HL-60 (cell line): Measurements from ENCODE around the gene TDRD12.
"Not testable (repeated sequence)": the region's sequence is repeated elsewhere in the genome, so short reads cannot be mapped to it uniquely, and the experiment has no call there.

Source experiments
- DNase-seq, 2 experiments: peaks; one replicate each; pipeline ENCODE4 v3.0.0-alpha.2; 2010 to 2020; ENCODE audit warnings: low read depth in 1 of 2, low spot score in 1 of 2
- H3K27ac ChIP-seq: fragments of 250-450 bp; sonication (Bioruptor Pico); replicated peaks from 2 replicates; pipeline ENCODE4 v1.5.1; 2020; ENCODE audit warnings: mild to moderate bottlenecking, moderate library complexity
- H3K27me3 ChIP-seq: fragments of 250-450 bp; sonication (Bioruptor Pico); 2 replicates; pipeline ENCODE4 v1.5.1; 2021; ENCODE audit warnings: mild to moderate bottlenecking, moderate library complexity; ENCODE audit not compliant: insufficient read depth, poor library complexity, severe bottlenecking
- H3K4me3 ChIP-seq: replicated peaks from 2 replicates; pipeline ENCODE4 v1.5.1; 2011; ENCODE audit warnings: mild to moderate bottlenecking, control low read depth, low read length; ENCODE audit not compliant: insufficient read depth
- GABPA ChIP-seq: IDR thresholded peaks from 2 replicates; pipeline ENCODE4 v1.6.1; 2012; ENCODE audit warnings: low read depth
- POLR2AphosphoS5 ChIP-seq: IDR thresholded peaks from 2 replicates; pipeline ENCODE4 v1.6.1; 2012; ENCODE audit warnings: low read depth
- SPI1 ChIP-seq: IDR thresholded peaks from 2 replicates; pipeline ENCODE4 v1.6.1; 2012; ENCODE audit warnings: low read depth, mild to moderate bottlenecking, borderline replicate concordance
- TF ChIP-seq, protein P1 (sequence below): IDR thresholded peaks from 2 replicates; pipeline ENCODE4 v1.6.1; 2012; ENCODE audit warnings: low read depth; ENCODE audit not compliant: insufficient replicate concordance
- TF ChIP-seq, protein P2 (sequence below): IDR thresholded peaks from one replicate; pipeline ENCODE4 v1.5.1; 2011; ENCODE audit warnings: low read length, control low read depth, inconsistent platforms; ENCODE audit not compliant: insufficient read depth

TDRD12 gene

DNA sequence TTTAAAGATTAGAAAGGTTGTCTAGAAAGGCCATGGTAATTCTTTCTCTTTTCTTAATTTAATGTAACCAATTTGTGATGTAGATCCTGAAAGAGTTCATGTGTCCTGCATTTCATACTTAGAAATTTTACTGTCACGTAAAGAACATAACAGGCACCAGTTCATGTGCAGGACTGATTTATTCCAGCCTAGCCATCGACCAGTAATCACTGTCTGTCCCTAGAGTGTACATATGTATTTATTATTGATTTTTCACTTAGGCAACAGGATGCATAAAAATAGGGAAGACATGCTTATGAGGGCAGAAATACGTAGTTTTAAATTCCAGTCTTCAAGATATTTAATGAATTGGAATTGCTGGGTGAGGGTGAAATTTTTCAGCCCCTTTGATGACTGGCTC lies 37.6 kb downstream of the TDRD12 start:
- no peak for DNase-seq
- TF ChIP-seq POLR2AphosphoS5: no peak

DNA sequence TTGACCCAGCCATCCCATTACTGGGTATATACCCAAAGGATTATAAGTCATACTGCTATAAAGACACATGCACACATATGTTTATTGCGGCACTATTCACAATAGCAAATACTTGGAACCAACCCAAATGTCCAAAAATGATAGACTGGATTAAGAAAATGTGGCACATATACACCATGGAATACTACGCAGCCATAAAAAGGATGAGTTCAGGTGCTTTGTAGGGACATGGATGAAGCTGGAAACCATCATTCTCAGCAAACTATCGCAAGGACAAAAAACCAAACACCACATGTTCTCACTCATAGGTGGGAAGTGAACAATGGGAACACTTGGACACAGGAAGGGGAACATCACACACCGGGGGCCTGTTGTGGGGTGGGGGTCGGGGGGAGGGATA lies 45.8 kb downstream of the TDRD12 start:
- not testable (repeated sequence) for H3K27ac ChIP-seq, H3K4me3 ChIP-seq, H3K27me3 ChIP-seq, DNase-seq

More for the DNA sequence above, 37.6 kb downstream of the TDRD12 start:
- Histone ChIP-seq H3K27ac (no peak overlapping the region), H3K27me3 (no peaks in the 10 kb centered on the region), H3K4me3 (no peak overlapping the region)

DNA sequence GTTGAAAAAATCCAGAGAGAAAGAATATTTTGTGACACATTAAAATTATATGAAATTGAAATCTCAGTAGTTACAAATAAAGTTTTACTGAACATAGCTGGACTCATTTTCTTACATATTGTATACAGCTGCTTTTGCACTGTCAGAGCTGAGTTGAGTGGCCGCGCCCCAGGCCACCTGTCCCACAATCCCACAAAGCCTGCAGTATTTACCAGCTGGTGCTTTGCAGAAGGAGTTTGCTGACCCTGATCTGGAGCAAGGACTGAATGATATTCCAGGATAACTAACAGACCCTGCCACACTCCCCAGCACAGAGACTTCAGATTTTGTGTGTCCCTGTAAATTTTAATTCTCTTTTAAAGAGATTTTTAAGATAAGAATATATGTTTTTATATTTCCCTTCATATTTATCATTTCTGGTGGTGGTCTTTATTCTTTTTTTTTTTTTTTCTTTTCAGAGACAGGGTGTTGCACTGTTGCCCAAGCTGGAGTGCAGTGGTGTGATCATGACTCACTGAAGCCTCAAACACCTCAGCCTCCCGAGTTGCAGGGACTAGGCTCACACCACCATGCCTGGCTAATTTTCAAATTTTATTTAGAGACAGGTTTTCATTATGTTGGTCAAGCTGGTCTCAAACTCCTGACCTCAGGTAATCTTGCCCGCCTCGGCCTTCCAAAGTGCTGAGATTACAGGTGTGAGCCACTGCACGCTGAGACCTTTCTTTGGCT lies 48.5 kb downstream of the TDRD12 start:
- H3K4me3 ChIP-seq: no peak overlapping the region
- no peaks in the 10 kb centered on the region for H3K27me3 ChIP-seq
- no peak for DNase-seq
- TF ChIP-seq GABPA: no peak
- TF ChIP-seq, protein P1, sequence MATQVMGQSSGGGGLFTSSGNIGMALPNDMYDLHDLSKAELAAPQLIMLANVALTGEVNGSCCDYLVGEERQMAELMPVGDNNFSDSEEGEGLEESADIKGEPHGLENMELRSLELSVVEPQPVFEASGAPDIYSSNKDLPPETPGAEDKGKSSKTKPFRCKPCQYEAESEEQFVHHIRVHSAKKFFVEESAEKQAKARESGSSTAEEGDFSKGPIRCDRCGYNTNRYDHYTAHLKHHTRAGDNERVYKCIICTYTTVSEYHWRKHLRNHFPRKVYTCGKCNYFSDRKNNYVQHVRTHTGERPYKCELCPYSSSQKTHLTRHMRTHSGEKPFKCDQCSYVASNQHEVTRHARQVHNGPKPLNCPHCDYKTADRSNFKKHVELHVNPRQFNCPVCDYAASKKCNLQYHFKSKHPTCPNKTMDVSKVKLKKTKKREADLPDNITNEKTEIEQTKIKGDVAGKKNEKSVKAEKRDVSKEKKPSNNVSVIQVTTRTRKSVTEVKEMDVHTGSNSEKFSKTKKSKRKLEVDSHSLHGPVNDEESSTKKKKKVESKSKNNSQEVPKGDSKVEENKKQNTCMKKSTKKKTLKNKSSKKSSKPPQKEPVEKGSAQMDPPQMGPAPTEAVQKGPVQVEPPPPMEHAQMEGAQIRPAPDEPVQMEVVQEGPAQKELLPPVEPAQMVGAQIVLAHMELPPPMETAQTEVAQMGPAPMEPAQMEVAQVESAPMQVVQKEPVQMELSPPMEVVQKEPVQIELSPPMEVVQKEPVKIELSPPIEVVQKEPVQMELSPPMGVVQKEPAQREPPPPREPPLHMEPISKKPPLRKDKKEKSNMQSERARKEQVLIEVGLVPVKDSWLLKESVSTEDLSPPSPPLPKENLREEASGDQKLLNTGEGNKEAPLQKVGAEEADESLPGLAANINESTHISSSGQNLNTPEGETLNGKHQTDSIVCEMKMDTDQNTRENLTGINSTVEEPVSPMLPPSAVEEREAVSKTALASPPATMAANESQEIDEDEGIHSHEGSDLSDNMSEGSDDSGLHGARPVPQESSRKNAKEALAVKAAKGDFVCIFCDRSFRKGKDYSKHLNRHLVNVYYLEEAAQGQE: no peak
- TF ChIP-seq POLR2AphosphoS5: no peak
- TF ChIP-seq SPI1: no peak
- TF ChIP-seq, protein P2, sequence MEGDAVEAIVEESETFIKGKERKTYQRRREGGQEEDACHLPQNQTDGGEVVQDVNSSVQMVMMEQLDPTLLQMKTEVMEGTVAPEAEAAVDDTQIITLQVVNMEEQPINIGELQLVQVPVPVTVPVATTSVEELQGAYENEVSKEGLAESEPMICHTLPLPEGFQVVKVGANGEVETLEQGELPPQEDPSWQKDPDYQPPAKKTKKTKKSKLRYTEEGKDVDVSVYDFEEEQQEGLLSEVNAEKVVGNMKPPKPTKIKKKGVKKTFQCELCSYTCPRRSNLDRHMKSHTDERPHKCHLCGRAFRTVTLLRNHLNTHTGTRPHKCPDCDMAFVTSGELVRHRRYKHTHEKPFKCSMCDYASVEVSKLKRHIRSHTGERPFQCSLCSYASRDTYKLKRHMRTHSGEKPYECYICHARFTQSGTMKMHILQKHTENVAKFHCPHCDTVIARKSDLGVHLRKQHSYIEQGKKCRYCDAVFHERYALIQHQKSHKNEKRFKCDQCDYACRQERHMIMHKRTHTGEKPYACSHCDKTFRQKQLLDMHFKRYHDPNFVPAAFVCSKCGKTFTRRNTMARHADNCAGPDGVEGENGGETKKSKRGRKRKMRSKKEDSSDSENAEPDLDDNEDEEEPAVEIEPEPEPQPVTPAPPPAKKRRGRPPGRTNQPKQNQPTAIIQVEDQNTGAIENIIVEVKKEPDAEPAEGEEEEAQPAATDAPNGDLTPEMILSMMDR: no peak
- no peak overlapping the region for H3K27ac ChIP-seq

DNA sequence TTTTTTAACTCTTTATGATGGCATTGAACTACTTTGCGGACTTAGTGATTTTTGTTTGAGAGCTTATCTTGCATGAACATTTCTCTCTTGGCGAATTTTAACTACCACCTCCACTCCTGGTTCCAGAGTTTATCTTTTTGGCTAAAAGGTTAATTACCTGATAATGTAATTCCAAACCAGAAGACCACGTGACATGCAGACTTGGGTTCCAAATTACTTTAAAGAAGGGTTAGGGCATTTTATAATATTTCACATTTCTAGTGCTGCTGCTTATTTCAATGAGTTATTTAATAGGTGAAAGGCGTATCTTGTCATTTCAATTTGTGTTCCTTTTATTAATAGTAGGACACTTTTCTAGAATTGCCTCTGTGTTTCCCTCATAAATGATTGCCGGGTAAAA lies 52.0 kb downstream of the TDRD12 start:
- DNase-seq: no peak
- H3K27ac ChIP-seq: no peak overlapping the region
- TF ChIP-seq, protein P2: no peak
- TF ChIP-seq, protein P1: no peak
- no peak for TF ChIP-seq GABPA
- TF ChIP-seq POLR2AphosphoS5: no peak
- no peak for TF ChIP-seq SPI1
- no peaks in the 10 kb centered on the region for H3K27me3 ChIP-seq
- H3K4me3 ChIP-seq: no peak overlapping the region

DNA sequence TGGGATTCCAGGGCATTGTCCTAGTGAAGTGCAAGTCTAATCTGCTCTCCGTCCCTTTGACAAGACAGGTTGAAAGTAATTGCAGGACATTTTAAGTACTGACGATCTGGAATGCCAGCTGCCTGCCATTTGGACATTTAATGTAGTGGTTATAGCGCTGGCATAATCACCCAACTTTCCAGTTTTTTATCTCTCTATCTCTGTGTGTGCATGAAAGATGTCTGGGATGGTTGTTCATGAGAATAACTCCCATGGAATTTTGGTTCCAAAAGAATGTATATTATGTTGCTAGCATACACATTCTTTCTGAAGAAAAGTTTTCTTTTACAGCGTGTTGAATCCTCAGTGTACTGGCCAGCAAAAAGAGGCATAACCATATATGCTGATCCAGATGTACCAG lies 53.6 kb downstream of the TDRD12 start:
- no peak for DNase-seq
- no peak overlapping the region for H3K4me3 ChIP-seq
- TF ChIP-seq POLR2AphosphoS5: no peak
- no peaks in the 10 kb centered on the region for H3K27me3 ChIP-seq
- no peak overlapping the region for H3K27ac ChIP-seq
